ENCODE results near the gene ARHGEF17. TPM values are rescaled to one million over a fixed set of nuclear protein-coding genes. Genes with fewer than 3 reads are reported as not detected.

Gene ARHGEF17
- polyA plus RNA-seq, 1 donor (not counting 4 experiments of a cell fraction or from before 2014, with no cell fraction given) = 5.1 TPM

GRCh38 chr11:73353422-73353821 lies 45.3 kb downstream of the ARHGEF17 start:
- Histone ChIP-seq H3K9me3 (ENCODE audit: control insufficient read depth, low read depth, low read length) (no peaks in the 10 kb centered on the region), H3K4me1 (ENCODE audit: control insufficient read depth, extremely low read depth, insufficient read depth, low read length) (no peaks in the 10 kb centered on the region), H3K79me2 (ENCODE audit: control insufficient read depth, insufficient read depth, low read length) (no peaks in the 10 kb centered on the region), H3K27me3 (ENCODE audit: control insufficient read depth, extremely low read depth, insufficient read depth, low read length) (no peaks in the 10 kb centered on the region), H3K9me1 (ENCODE audit: control insufficient read depth, extremely low read depth, insufficient read depth, low read length) (no peaks in the 10 kb centered on the region), H3K9ac (ENCODE audit: control insufficient read depth, extremely low read depth, insufficient read depth, low read length) (no peak overlapping the region), H2AFZ (ENCODE audit: control insufficient read depth, low read length) (no peak overlapping the region), H3K36me3 (ENCODE audit: control insufficient read depth in 2 of 2, extremely low read depth in 1 of 2, insufficient read depth in 2 of 2, low read length in 2 of 2) (peaks cover 0 to 1% of the 10 kb centered on the region in 2 experiments), H3K4me3 (ENCODE audit: control insufficient read depth in 2 of 3, extremely low read depth in 1 of 3, insufficient read depth in 2 of 3, low read depth in 1 of 3, low read length in 3 of 3) (no peak overlapping the region), H4K20me1 (ENCODE audit: control insufficient read depth, extremely low read depth, insufficient read depth, low read length) (peaks cover 2% of the 10 kb centered on the region), H3K27ac (ENCODE audit: control insufficient read depth, insufficient read depth, low read length) (no peak overlapping the region), H3K4me2 (ENCODE audit: control insufficient read depth, extremely low read depth, insufficient read depth, low read depth, low read length) (no peak overlapping the region)
- no peak for TF ChIP-seq CTCF (optimal IDR thresholded peaks at IDR 0.05 in 1 of 3, IDR thresholded peaks at IDR 0.05 in 1 of 3, conservative IDR thresholded peaks at IDR 0.05 in 1 of 3; ENCODE audit: extremely low read depth in 1 of 3, insufficient read depth in 2 of 3, low read length in 3 of 3)
- TF ChIP-seq EZH2 (IDR thresholded peaks at IDR 0.05; ENCODE audit: low read length) = no peak
- DNase-seq (ENCODE audit: low read depth, low spot score) (no peak), FAIRE-seq (no peak)
- dilution Hi-C loops (cut with MboI; ENCODE audit: extremely low pct_ligation_motif_present, low sequenced_read_pairs) = no loop called here

- H3K9me1 ChIP-seq (ENCODE audit: control insufficient read depth, extremely low read depth, insufficient read depth, low read length) = no peaks in the 10 kb centered on the region
- H3K36me3 ChIP-seq (ENCODE audit: control insufficient read depth in 2 of 2, extremely low read depth in 1 of 2, insufficient read depth in 2 of 2, low read length in 2 of 2) = peaks cover 0 to 1% of the 10 kb centered on the region in 2 experiments
- no peak for TF ChIP-seq EZH2 (IDR thresholded peaks at IDR 0.05; ENCODE audit: low read length)
- no peak for TF ChIP-seq CTCF (optimal IDR thresholded peaks at IDR 0.05 in 1 of 3, IDR thresholded peaks at IDR 0.05 in 1 of 3, conservative IDR thresholded peaks at IDR 0.05 in 1 of 3; ENCODE audit: extremely low read depth in 1 of 3, insufficient read depth in 2 of 3, low read length in 3 of 3)
- H3K79me2 ChIP-seq (ENCODE audit: control insufficient read depth, insufficient read depth, low read length) = no peaks in the 10 kb centered on the region
- no peak overlapping the region for H2AFZ ChIP-seq (ENCODE audit: control insufficient read depth, low read length)
- no peaks in the 10 kb centered on the region for H3K4me1 ChIP-seq (ENCODE audit: control insufficient read depth, extremely low read depth, insufficient read depth, low read length)
- H3K9ac ChIP-seq (ENCODE audit: control insufficient read depth, extremely low read depth, insufficient read depth, low read length) = no peak overlapping the region
- dilution Hi-C loops (cut with MboI; ENCODE audit: extremely low pct_ligation_motif_present, low sequenced_read_pairs) = no loop called here
- no peak overlapping the region for H3K4me2 ChIP-seq (ENCODE audit: control insufficient read depth, extremely low read depth, insufficient read depth, low read depth, low read length)
- DNase-seq (ENCODE audit: low read depth, low spot score) (no peak), FAIRE-seq (no peak)
- H3K4me3 ChIP-seq (ENCODE audit: control insufficient read depth in 2 of 3, extremely low read depth in 1 of 3, insufficient read depth in 2 of 3, low read depth in 1 of 3, low read length in 3 of 3) = no peak overlapping the region
- H4K20me1 ChIP-seq (ENCODE audit: control insufficient read depth, extremely low read depth, insufficient read depth, low read length) = no peaks in the 10 kb centered on the region
- no peaks in the 10 kb centered on the region for H3K27me3 ChIP-seq (ENCODE audit: control insufficient read depth, extremely low read depth, insufficient read depth, low read length)
- no peaks in the 10 kb centered on the region for H3K9me3 ChIP-seq (ENCODE audit: control insufficient read depth, low read depth, low read length)
- H3K27ac ChIP-seq (ENCODE audit: control insufficient read depth, insufficient read depth, low read length) = no peak overlapping the region
Observed at GRCh38 chr11:73355109-73355508, 47.0 kb downstream of the ARHGEF17 start.

Data from keratinocyte (primary cell).